ENCODE results near the gene MSH5. TPM values are rescaled to one million over a fixed set of nuclear protein-coding genes. Genes with fewer than 3 reads are reported as not detected.
"Not testable (repeated sequence)": the region's sequence is repeated elsewhere in the genome, so short reads cannot be mapped to it uniquely, and the experiment has no call there.

Gene MSH5
- total RNA-seq, 2 experiments from 2014 or later, result 96.9 to 105 TPM

- DNase-seq (no peak), ATAC-seq (no peak)
- no peak overlapping the region for H3K4me3 Mint-ChIP-seq
- H3K9me3 Mint-ChIP-seq, result no peaks in the 10 kb centered on the region
- no peaks in the 10 kb centered on the region for H3K27me3 Mint-ChIP-seq
- intact Hi-C loops (cut with micrococcal nuclease), result no loop called here
- no peak overlapping the region for H3K27ac Mint-ChIP-seq
- POLR2A ChIA-PET, result interaction anchor here (1.1 to 1.7 kb wide), 2 partner anchors 10 to 44 kb away, joined by 3 to 7 read pairs; partner anchors contain the start of gene VARS1
- peaks cover 43% of the 10 kb centered on the region for H3K36me3 Mint-ChIP-seq (ENCODE audit: low read depth)
- H3K4me1 Mint-ChIP-seq (ENCODE audit: low read depth), result peaks cover 2% of the 10 kb centered on the region
- CTCF ChIA-PET, result interaction anchor here (1.3 to 3.2 kb wide), 3 partner anchors 10 to 16 kb away, joined by 8 to 16 read pairs (median 11); partner anchors contain the start of gene VARS1
- TF ChIP-seq CTCF (IDR thresholded peaks at IDR 0.05), result no peak
Observed at GRCh38 chr6:31785475-31785874, 45.7 kb downstream of the MSH5 start.

GRCh38 chr6:31791324-31792089 is 51.7 kb downstream of the MSH5 start:
- intact Hi-C loops (cut with micrococcal nuclease), result no loop called here
- H3K27me3 Mint-ChIP-seq, result no peaks in the 10 kb centered on the region
- H3K27ac Mint-ChIP-seq, result peak overlapping the region; percentile 13
- no peaks in the 10 kb centered on the region for H3K9me3 Mint-ChIP-seq
- no peak for ATAC-seq
- H3K36me3 Mint-ChIP-seq (ENCODE audit: low read depth), result peaks cover 36% of the 10 kb centered on the region
- ChIA-PET POLR2A (interaction anchor here (0.8 to 1.4 kb wide), 4 partner anchors 15 to 55 kb away, joined by 3 to 5 read pairs (median 4); partner anchors contain the start of genes CLIC1 and LSM2), CTCF (interaction anchor here (0.6 to 3.8 kb wide), 22 partner anchors 9 to 124 kb away, joined by 3 to 34 read pairs (median 4); partner anchors contain the start of genes DDAH2, HSPA1A, HSPA1B and HSPA1L)
- peak; percentile 73 for DNase-seq
- H3K4me3 Mint-ChIP-seq, result no peak overlapping the region
- peak; percentile 79 for TF ChIP-seq CTCF (IDR thresholded peaks at IDR 0.05)
- peaks cover 28% of the 10 kb centered on the region for H3K4me1 Mint-ChIP-seq (ENCODE audit: low read depth)

GRCh38 chr6:31792090-31792374 is 52.2 kb downstream of the MSH5 start:
- CTCF ChIA-PET, result interaction anchor here (1.0 to 3.8 kb wide), 13 partner anchors 13 to 111 kb away, joined by 3 to 34 read pairs (median 7); partner anchors contain the start of genes DDAH2, HSPA1A, HSPA1B and HSPA1L
- H3K36me3 Mint-ChIP-seq (ENCODE audit: low read depth), result peaks cover 37% of the 10 kb centered on the region
- H3K27me3 Mint-ChIP-seq, result no peaks in the 10 kb centered on the region
- no peak overlapping the region for H3K4me3 Mint-ChIP-seq
- intact Hi-C loops (cut with micrococcal nuclease), result no loop called here
- H3K4me1 Mint-ChIP-seq (ENCODE audit: low read depth), result peaks cover 30% of the 10 kb centered on the region
- H3K9me3 Mint-ChIP-seq, result no peaks in the 10 kb centered on the region
- TF ChIP-seq CTCF (IDR thresholded peaks at IDR 0.05), result no peak
- H3K27ac Mint-ChIP-seq, result no peak overlapping the region
- DNase-seq (no peak), ATAC-seq (no peak)
- POLR2A ChIA-PET, result interaction anchor here (0.9 to 1.4 kb wide), 3 partner anchors 15 to 50 kb away, joined by 4 to 5 read pairs (median 5); partner anchors contain the start of gene LSM2

GRCh38 chr6:31792761-31793171 is 53.0 kb downstream of the MSH5 start:
- CTCF ChIA-PET, result interaction anchor here (1.4 to 3.8 kb wide), 3 partner anchors 14 to 35 kb away, joined by 4 to 19 read pairs (median 19); partner anchors contain the start of genes HSPA1B and LSM2
- H3K27me3 Mint-ChIP-seq, result no peaks in the 10 kb centered on the region
- peak; percentile 57 for DNase-seq

GRCh38 chr6:31793927-31794245 is 54.1 kb downstream of the MSH5 start:
- intact Hi-C loops (cut with micrococcal nuclease); H3K27me3 Mint-ChIP-seq; POLR2A ChIA-PET; CTCF ChIA-PET; DNase-seq; ATAC-seq; H3K9me3 Mint-ChIP-seq: not testable (repeated sequence)
- Mint-ChIP-seq H3K27ac (peak overlapping the region; percentile 93), H3K36me3 (ENCODE audit: low read depth) (peaks cover 45% of the 10 kb centered on the region), H3K4me1 (ENCODE audit: low read depth) (peaks cover 43% of the 10 kb centered on the region), H3K4me3 (peak overlapping the region; percentile 92)

More at GRCh38 chr6:31792761-31793171, 53.0 kb downstream of the MSH5 start:
- intact Hi-C loops (cut with micrococcal nuclease), result no loop called here
- no peaks in the 10 kb centered on the region for H3K9me3 Mint-ChIP-seq
- peaks cover 39% of the 10 kb centered on the region for H3K36me3 Mint-ChIP-seq (ENCODE audit: low read depth)
- no peak for ATAC-seq
- POLR2A ChIA-PET, result interaction anchor here (0.9 to 1.1 kb wide), 2 partner anchors 14 to 51 kb away, joined by 4 to 5 read pairs; partner anchors contain the start of gene LSM2
- H3K4me1 Mint-ChIP-seq (ENCODE audit: low read depth), result peaks cover 36% of the 10 kb centered on the region
- no peak for TF ChIP-seq CTCF (IDR thresholded peaks at IDR 0.05)
- peak overlapping the region; percentile 55 for H3K27ac Mint-ChIP-seq
- peak overlapping the region; percentile 35 for H3K4me3 Mint-ChIP-seq
